Esophagus muscularis mucosa (tissue), 4 donors: ENCODE results near the gene ACADS. TPM values are rescaled to one million over a fixed set of nuclear protein-coding genes. Genes with fewer than 3 reads are reported as not detected.

Experiments
- DNase-seq: peaks from one replicate; pipeline ENCODE4 v3.0.0-alpha.2; 2017; ENCODE audit errors: extremely low spot score
- H3K27ac ChIP-seq, 4 donors: fragments of 200-600 bp; sonication (generic); replicated peaks in 1 of 4; 1 replicate in 3 of 4; 2 replicates in 1 of 4; pipeline ENCODE4 v1.5.1; 2016 to 2019; ENCODE audit warnings: mild to moderate bottlenecking in 1 of 4
- H3K27me3 ChIP-seq, 4 donors: fragments of 200-600 bp; sonication (generic); one replicate each; pipeline versions ENCODE4 v1.5.1 to v1.6.0; 2016 to 2019
- H3K36me3 ChIP-seq, 4 donors: fragments of 200-600 bp; sonication (generic); one replicate each; pipeline ENCODE4 v1.5.1; 2016 to 2019
- H3K4me1 ChIP-seq, 4 donors: fragments of 200-600 bp; sonication (generic); one replicate each; pipeline ENCODE4 v1.5.1; 2016 to 2019
- H3K4me3 ChIP-seq, 4 donors: fragments of 200-600 bp; sonication (generic); 1 replicate in 2 of 4; 2 replicates in 2 of 4; pipeline ENCODE4 v1.5.1; 2016 to 2019; ENCODE audit warnings: mild to moderate bottlenecking in 4 of 4, moderate library complexity in 1 of 4
- H3K9me3 ChIP-seq, 4 donors: fragments of 200-600 bp; sonication (generic); 1 replicate in 3 of 4; 2 replicates in 1 of 4; pipeline ENCODE4 v1.5.1; 2016 to 2019
- EP300 ChIP-seq: sonication (generic); formaldehyde crosslinking; IDR thresholded peaks from one replicate; pipeline ENCODE4 v1.6.1; 2017; ENCODE audit warnings: antibody characterized with exemption
- POLR2A ChIP-seq: fragments of 450-650 bp; IDR thresholded peaks from one replicate; pipeline ENCODE4 v1.6.1; 2017; ENCODE audit warnings: antibody characterized with exemption, moderate library complexity, mild to moderate bottlenecking, low read depth
- POLR2AphosphoS5 ChIP-seq, 2 donors: sonication (generic); formaldehyde crosslinking; IDR thresholded peaks; one replicate each; pipeline ENCODE4 v1.6.1; 2017; ENCODE audit warnings: antibody characterized with exemption in 2 of 2
- WGBS: methylation state at CpG from one replicate; pipeline ENCODE4 v1.1.5; 2018; 5-methylcytosine and 5-hydroxymethylcytosine counted together
- intact Hi-C: fragments of 100-400 bp; cut with DNase I; formaldehyde crosslinking; loops from one replicate; pipeline ENCODE4 v1.15.1; 2023
- total RNA-seq, 4 donors: library from RNA; depleted of rRNA; stranded (reverse); fragments of >200 nt; gene quantifications; one replicate each; pipeline versions ENCODE4 v1.1.0 to v1.2.1, GENCODE V29; 2016
- TF ChIP-seq, protein P1 (sequence below), 3 experiments: fragments of 200-600 bp in 2 of 3; fragments of 450-650 bp in 1 of 3; sonication (generic) in 2 of 3; IDR thresholded peaks; one replicate each; pipeline ENCODE4 v1.5.1; 2017 to 2019; ENCODE audit warnings: antibody characterized with exemption in 3 of 3, mild to moderate bottlenecking in 2 of 3, moderate library complexity in 1 of 3

The ACADS gene
- total RNA-seq, 4 donors from 2014 or later: 31.6 to 64.2 (median 46.0) TPM

DNA sequence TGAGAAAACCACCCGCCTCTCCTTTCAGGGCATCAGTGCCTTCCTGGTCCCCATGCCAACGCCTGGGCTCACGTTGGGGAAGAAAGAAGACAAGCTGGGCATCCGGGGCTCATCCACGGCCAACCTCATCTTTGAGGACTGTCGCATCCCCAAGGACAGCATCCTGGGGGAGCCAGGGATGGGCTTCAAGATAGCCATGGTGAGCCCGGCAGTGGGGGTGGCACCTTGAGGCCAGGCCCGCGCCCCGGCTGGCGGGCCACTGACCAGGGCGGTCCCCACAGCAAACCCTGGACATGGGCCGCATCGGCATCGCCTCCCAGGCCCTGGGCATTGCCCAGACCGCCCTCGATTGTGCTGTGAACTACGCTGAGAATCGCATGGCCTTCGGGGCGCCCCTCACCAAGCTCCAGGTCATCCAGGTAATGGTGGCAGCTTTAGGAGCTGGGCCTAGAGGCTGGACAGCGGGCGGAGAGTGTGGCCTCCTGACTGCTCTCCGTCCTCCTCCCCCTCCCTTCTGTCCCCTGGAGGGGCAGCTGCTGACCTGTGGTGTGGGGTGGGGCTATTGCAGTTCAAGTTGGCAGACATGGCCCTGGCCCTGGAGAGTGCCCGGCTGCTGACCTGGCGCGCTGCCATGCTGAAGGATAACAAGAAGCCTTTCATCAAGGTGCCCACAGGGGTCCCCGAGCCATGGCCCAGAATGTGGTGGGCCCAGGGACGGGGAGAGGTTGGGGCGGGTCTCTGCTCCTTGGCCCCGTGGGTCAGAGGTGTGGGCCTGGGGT, 12.8 kb downstream of the ACADS start:
- no peaks in the 10 kb centered on the region for H3K9me3 ChIP-seq
- no peak overlapping the region for H3K4me3 ChIP-seq
- no peaks in the 10 kb centered on the region for H3K4me1 ChIP-seq
- no peak overlapping the region for H3K27ac ChIP-seq
- peaks cover 0 to 48% (median 36%) of the 10 kb centered on the region in 4 donors for H3K36me3 ChIP-seq
- no peaks in the 10 kb centered on the region for H3K27me3 ChIP-seq
- intact Hi-C loops: no loop called here
- DNase-seq: no peak
- 92% methylated on average over 7 of the region's 31 CpGs for WGBS
- TF ChIP-seq POLR2A: no peak
- no peak for TF ChIP-seq EP300
- no peak for TF ChIP-seq POLR2AphosphoS5 (IDR thresholded peaks at IDR 0.05)
- TF ChIP-seq, protein P1, sequence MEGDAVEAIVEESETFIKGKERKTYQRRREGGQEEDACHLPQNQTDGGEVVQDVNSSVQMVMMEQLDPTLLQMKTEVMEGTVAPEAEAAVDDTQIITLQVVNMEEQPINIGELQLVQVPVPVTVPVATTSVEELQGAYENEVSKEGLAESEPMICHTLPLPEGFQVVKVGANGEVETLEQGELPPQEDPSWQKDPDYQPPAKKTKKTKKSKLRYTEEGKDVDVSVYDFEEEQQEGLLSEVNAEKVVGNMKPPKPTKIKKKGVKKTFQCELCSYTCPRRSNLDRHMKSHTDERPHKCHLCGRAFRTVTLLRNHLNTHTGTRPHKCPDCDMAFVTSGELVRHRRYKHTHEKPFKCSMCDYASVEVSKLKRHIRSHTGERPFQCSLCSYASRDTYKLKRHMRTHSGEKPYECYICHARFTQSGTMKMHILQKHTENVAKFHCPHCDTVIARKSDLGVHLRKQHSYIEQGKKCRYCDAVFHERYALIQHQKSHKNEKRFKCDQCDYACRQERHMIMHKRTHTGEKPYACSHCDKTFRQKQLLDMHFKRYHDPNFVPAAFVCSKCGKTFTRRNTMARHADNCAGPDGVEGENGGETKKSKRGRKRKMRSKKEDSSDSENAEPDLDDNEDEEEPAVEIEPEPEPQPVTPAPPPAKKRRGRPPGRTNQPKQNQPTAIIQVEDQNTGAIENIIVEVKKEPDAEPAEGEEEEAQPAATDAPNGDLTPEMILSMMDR (IDR thresholded peaks at IDR 0.05): no peak

DNA sequence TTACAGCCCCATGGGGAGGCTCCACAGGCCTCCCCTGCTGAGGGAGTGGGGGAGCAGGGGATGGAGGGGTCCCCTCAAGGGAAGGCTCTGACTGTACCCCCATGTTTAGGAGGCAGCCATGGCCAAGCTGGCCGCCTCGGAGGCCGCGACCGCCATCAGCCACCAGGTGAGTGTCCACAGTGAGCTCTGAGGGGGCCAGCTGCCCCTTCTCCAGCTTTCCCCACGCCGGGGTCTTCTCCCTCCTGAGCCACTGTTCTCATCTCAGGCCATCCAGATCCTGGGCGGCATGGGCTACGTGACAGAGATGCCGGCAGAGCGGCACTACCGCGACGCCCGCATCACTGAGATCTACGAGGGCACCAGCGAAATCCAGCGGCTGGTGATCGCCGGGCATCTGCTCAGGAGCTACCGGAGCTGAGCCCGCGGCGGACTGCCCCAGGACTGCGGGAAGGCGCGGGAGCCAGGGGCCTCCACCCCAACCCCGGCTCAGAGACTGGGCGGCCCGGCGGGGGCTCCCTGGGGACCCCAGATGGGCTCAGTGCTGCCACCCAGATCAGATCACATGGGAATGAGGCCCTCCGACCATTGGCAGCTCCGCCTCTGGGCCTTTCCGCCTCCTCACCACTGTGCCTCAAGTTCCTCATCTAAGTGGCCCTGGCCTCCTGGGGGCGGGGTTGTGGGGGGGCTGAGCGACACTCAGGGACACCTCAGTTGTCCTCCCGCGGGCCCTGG, 13.6 kb downstream of the ACADS start:
- DNase-seq: no peak
- WGBS: 96% methylated on average over 23 of the region's 38 CpGs
- no peaks in the 10 kb centered on the region for H3K27me3 ChIP-seq
- intact Hi-C loops: no loop called here
- TF ChIP-seq POLR2A (no peak), POLR2AphosphoS5 (IDR thresholded peaks at IDR 0.05) (no peak), EP300 (no peak)
- TF ChIP-seq, protein P1 (IDR thresholded peaks at IDR 0.05): no peak
- no peak overlapping the region for H3K27ac ChIP-seq
- no peaks in the 10 kb centered on the region for H3K9me3 ChIP-seq
- H3K4me1 ChIP-seq: no peaks in the 10 kb centered on the region
- no peak overlapping the region for H3K4me3 ChIP-seq
- peaks cover 0 to 43% (median 34%) of the 10 kb centered on the region in 4 donors for H3K36me3 ChIP-seq

DNA sequence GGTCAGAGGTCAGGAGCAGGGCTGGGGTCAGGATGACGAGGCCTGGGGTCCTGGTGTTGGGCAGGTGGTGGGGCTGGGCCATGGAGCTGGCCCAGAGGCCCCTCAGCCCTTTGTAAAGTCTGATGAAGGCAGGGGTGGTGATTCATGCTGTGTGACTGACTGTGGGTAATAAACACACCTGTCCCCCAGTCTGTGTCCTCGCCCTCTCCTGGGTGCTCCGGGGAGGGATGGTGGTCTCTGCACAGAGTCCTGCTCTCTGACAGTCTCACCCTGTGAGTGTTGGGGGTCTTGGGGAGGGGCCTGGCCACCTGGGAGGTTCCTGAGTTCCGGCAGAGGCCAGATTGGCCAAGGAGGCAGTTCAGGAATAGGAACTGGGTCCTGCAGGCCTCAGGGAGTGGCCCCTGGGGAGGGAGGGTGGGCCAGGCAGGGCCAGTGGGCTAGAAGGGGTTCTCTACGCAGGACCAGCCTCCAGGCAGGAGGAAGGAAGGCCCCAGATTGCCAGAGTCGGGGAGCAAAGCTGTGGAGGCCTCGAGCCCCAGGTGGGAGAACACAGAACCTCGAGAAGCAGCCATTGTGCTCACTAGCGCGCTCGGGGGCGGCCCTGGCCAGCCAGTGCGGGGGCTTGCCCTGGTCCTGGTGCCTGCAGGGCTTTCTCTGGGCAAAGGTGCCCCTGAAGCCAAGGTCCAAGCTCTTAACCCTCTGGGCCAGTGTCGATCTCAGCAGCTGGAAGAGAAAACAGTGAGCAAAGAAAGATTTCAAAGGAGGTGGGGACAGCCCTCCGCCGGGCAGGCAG, 14.4 kb downstream of the ACADS start:
- TF ChIP-seq, protein P1 (IDR thresholded peaks at IDR 0.05): no peak
- TF ChIP-seq EP300: no peak
- no peak for TF ChIP-seq POLR2A
- no peak for TF ChIP-seq POLR2AphosphoS5 (IDR thresholded peaks at IDR 0.05)

DNA sequence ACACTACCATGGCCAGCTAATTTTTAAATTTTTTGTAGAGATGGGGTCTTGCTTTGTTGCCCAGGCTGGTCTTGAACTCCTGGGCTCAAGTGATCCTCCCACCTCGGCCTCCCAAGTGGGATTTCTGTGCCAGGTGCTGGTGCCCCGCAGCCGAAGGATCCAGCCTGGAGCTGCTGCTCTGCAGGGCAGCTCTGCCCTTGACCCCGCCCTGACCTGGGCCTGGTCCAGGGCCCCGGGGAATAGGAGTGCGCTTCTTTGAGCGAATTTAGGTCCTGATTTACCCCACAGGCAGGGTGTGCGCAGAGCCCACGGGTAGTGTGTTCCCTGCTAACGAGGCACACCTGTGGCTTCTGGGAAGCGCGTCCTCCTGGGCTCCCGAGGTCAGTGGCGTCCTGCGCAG, 15.2 kb downstream of the ACADS start:
- Histone ChIP-seq H3K4me1 (no peaks in the 10 kb centered on the region), H3K27me3 (no peaks in the 10 kb centered on the region), H3K9me3 (no peaks in the 10 kb centered on the region), H3K36me3 (peaks cover 0 to 40% (median 33%) of the 10 kb centered on the region in 4 donors), H3K27ac (no peak overlapping the region), H3K4me3 (no peak overlapping the region)
- DNase-seq: no peak
- intact Hi-C loops: no loop called here
- TF ChIP-seq, protein P1 (IDR thresholded peaks at IDR 0.05): no peak
- TF ChIP-seq POLR2A: no peak
- no peak for TF ChIP-seq EP300
- no peak for TF ChIP-seq POLR2AphosphoS5 (IDR thresholded peaks at IDR 0.05)
- 88% methylated on average over 3 of the region's 15 CpGs for whole genome bisulfite sequencing

More for the DNA sequence above, 14.4 kb downstream of the ACADS start:
- no peaks in the 10 kb centered on the region for H3K9me3 ChIP-seq
- no peaks in the 10 kb centered on the region for H3K4me1 ChIP-seq
- H3K4me3 ChIP-seq: no peak overlapping the region
- H3K36me3 ChIP-seq: peaks cover 0 to 40% (median 33%) of the 10 kb centered on the region in 4 donors
- intact Hi-C loops: no loop called here
- DNase-seq: no peak
- no peaks in the 10 kb centered on the region for H3K27me3 ChIP-seq
- no peak overlapping the region for H3K27ac ChIP-seq
- 95% methylated on average over 13 of the region's 16 CpGs for WGBS
